ENCODE measurements around the gene SLC9B2.

SLC9B2 gene

GRCh38 chr4:103075894-103076746 lies 441 bp downstream of the SLC9B2 start:
- DNase-seq (ENCODE audit: low read depth in 3 of 3), result peak; percentile 40 to 55 (median 43)

- no peak for DNase-seq (ENCODE audit: low read depth in 3 of 3)
Measured at GRCh38 chr4:103075435-103075893, 1.1 kb downstream of the SLC9B2 start.

DNA sequence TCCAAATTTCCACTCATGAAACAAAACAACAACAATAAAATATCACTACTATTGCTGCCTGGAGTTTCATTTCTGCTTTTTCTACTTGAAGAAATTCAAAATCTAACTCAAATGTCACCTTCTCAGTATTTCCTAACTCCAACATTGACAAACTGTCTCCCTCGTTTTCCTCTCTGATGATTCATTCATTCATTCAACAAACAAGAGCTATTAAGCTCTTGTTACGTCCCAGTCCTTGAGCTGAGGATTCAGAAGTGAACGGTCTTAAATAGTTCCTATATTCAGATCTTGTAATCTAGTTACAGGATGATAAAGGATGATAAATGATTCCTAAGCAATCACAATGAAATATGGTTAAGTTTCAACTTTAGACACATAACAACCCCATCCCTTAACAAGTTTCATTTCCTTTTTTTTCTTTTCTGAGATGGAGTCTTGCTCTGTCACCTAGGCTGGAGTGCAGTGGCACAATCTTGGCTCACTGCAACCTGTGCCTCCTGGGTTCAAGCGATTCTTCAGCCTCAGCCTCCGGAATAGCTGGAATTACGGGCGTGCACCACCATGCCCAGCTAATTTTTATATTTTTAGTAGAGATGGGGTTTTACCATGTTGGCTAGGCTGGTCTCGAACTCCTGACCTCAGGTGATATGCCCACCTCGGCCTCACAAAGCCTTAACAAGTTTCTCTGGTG lies 1.7 kb downstream of the SLC9B2 start:
- no peak for DNase-seq (ENCODE audit: low read depth in 3 of 3)

DNA sequence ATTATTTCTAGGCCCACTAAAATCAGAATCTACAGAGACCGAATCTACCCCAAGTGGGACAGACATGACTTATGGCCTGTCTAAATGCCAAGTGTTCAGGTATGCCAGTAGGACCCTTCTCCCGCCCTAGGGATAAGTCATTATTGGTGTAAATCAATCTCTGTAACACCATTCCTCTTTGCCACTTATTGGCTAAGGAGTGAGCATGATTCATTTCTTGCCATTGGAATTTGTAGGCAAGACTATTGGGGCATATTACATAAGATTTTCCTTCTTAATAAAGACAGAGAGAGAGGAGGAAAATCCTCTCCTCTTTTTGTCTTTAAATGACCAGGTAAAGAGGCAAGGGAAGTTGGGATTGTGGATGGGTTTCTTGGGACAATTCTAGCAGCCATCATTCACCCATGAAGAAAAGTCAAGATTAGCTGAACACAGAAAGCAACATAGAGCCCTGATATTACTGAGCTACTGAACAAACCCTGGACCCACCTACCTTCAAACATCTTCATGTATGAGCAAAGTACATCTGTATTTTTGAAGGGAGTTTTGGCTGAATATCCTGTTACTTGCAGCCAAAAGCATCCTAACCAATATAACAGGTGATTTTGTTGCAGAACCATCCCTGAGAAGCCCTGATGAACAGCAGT lies 2.6 kb downstream of the SLC9B2 start:
- no peak for DNase-seq (ENCODE audit: low read depth in 3 of 3)

DNA sequence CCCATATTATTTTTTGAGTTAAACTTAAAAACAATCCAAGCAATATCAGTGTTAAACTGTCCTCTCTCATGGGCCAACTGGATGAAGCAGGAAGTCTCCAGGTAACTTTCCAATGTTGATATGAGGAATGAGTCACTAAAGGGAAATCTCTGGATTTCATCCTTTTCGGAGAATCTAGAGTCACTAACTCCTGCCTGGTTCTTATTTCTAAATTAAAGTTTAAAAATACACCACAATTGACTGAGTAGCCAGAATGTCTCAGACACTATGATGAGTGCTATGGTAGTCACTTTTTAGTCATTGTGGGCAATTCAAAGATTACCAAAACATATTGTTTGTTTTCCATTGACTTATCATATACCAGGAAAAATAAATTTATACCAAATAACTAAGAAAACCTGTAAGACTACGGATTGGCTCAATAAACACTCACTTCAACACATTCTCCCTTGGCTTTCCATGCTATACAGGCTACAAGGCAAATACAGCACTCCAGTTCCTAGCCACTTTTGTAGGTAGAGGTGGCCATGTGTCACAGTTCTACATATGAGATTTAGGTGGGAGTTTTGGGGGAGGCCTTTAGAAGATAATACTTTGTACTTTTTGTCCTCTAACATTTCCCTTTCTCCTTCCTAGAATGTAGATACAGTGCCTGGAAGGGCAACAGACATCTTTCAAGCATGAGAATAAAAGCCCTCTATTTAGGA lies 8.6 kb downstream of the SLC9B2 start:
- DNase-seq (ENCODE audit: low read depth in 3 of 3), result no peak

- no peak for DNase-seq (ENCODE audit: low read depth in 3 of 3)
Measured at GRCh38 chr4:103060453-103061148, 16.0 kb downstream of the SLC9B2 start.

GRCh38 chr4:103054030-103054429 lies 22.5 kb downstream of the SLC9B2 start:
- DNase-seq (ENCODE audit: low read depth in 3 of 3), result no peak

DNA sequence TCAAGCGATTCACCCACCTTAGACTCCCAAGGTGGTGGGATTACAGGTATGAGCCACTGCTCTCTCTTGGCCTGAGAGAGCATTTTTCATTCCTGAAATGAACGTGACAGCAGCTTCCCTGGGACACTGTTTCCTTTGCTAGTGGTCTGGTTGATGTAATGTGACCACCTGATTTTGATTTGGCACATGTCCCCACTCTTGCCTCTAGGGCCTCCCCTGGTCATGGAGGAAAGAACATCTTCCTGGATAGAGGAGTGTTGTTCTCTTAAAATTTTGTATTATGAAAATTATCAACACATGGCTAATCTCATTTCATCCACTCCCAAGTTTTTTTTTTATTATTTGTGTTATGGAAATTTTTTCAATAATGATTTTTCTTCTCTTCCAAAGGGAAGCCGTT lies 23.8 kb downstream of the SLC9B2 start:
- DNase-seq (ENCODE audit: low read depth in 3 of 3), result no peak

DNA sequence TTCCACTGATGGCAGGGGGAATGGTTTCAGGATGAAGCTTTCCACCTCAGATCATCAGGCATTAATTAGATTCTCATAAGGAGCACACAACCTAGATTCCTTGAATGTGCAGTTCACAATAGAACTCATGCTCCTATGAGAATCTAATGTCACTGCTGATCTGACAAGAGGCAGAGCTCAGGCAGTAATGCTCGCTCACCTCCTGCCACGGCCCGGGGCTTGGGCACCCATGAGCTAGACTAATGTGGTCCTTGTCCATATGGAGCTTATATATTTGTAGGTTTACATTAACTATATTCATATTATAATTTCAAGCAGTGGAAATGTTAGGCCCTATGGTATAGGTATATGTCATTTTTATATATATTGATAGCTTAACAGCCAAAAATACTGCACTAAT lies 24.4 kb downstream of the SLC9B2 start:
- DNase-seq (ENCODE audit: low read depth in 3 of 3), result no peak

DNA sequence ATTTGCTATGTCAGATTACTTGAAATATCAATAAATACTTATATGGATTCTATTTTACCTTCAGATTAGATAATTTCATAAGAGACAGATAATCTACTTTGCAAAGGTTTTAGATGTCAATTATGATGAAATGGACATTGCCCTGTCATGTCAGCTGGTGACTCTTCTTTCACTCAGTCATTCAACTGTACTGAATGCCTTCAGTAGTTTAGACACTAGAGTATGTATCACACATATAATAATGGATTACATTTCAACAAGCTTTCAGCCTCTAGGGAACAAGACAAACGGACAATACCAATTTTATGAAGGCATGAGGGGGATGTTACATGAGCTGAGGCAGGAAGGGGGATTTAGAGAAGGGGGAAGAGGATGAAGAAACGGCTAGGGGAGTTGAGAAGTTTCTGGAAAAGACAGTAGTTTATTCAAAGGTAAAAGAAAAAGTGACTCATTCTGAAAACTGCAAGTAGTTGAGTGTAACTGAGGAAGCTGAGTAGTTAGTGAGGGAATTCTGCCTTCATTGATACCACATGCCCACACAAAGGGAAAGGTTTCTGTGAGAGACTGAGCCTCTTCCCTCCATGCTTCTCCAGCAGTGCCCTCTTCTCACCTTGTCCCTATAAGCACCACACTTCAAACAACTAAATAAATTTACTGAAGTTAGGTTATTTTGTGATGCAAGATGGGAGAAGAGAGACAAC lies 25.7 kb downstream of the SLC9B2 start:
- DNase-seq (ENCODE audit: low read depth in 3 of 3), result no peak

- peak in 1 of 3 experiments; percentile 8 for DNase-seq (ENCODE audit: low read depth in 3 of 3)
Measured at GRCh38 chr4:103046416-103047290, 29.9 kb downstream of the SLC9B2 start.

DNA sequence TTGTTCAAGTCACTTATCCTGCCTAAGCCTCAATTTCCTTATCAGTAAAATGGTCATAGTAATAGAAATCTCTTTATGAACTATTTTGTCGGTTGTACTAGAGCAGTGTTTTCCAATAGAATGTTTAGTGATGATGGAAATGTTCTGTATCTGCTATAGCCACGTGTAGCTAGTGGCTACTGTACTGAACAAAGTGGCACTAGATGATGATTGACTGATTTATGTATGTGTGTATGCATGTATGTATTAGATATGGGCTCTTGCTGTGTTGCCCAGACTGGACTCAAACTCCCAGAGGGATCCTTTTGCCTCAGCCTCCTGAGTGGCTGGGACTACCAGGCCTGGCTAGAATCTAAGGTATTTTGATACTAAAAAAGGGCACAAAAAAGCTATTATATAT lies 32.4 kb downstream of the SLC9B2 start:
- DNase-seq (ENCODE audit: low read depth in 3 of 3), result no peak

DNA sequence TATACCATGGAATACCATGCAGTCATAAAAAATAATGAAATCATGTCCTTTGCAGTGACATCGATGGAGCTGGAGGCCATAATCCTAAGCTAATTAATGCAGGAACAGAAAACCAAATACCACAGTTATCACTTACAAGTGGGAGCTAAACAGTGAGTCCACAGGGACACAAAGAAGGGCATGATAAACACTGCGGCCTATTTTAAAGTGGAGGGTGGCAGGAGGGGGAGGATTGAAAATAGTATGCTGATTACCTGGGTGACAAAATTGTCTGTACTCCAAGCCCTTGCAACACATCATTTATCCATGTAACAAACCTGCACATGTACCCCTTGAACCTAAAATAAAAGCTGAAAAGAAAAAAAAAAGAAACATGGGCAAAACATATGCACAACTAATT lies 40.4 kb downstream of the SLC9B2 start:
- DNase-seq (ENCODE audit: low read depth in 3 of 3), result no peak

DNA sequence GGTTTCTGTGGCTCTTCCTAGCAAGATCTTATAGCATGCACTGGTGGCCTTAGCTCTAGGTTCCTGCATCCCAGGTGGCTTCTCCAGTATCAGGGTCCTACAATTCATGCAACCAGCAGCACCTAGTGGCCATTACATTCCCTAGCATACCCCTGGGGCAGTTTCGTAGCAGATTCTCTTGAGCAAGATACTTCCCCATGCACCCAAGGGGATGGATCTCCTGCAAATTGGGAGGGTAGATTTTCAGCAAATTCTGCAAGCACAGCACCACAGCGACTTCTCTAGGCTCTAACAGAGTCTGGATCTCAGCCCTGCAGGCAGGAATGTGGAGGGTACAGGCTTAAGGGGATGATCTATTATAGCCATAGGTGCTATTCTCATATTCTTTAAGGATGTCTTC lies 44.0 kb downstream of the SLC9B2 start:
- no peak for DNase-seq (ENCODE audit: low read depth in 3 of 3)

GRCh38 chr4:103030791-103031190 lies 45.8 kb downstream of the SLC9B2 start:
- DNase-seq (ENCODE audit: low read depth in 3 of 3), result no peak

DNA sequence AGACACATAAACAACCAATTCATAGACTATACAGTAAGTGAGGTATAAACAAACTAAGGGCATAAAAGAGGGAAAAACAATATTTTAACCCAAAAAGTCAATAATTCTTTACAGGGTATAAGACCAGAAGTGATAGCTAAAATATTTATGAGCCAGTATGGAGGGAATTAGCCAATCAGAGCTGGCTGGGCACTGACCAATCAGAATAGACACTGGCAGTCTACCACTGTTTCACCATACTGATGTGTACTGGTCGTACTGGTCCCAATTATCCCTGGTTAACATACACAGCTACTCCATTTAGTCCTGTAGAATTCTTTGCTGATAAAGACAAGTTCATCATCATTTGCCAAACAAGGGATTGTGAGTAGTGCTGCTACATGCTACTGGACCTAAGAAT lies 47.3 kb downstream of the SLC9B2 start:
- no peak for DNase-seq (ENCODE audit: low read depth in 3 of 3)

DNA sequence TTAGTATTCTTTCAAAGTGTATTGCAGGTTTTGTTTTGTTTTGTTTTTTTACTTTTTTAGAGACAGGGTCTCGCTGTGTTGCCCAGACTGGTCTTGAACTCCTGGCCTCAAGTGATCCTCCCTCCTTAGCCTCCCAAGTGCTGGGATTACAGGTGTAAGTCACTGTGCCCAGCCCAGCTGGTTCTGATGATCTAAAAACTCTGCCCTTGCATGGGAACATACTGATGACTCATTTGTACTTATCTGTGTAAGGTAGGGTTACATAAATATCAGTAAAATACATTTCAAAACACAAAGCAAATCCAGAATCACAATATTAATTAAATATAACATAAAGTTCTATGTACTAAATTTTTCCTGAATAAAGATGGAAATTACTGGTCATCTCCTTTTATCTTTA lies 49.7 kb downstream of the SLC9B2 start:
- no peak for DNase-seq (ENCODE audit: low read depth in 3 of 3)

DNA sequence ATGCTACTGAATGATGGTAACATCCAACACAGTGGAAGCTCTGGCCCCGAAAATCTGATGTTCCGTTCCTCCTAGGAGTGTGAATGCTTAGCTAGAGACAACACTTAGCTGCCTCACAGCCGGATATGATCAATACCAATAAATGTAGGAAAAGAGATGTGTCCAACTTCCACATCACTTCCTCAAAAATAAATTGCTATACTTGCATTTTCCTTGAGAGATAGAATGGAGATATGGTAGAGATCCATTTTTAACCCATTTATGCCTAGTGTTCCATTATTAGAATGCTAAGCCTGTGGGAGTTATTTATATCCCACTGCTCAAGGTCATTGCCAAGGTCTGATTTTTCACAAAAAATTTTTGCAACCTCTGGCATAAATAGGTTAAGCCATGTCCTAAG lies 51.6 kb downstream of the SLC9B2 start:
- DNase-seq (ENCODE audit: low read depth in 3 of 3), result no peak

GRCh38 chr4:103021120-103021519 lies 55.4 kb downstream of the SLC9B2 start:
- DNase-seq (ENCODE audit: low read depth in 3 of 3), result no peak
